B cell (primary cell): ENCODE measurements around the gene SNAP47.
A peak's percentile ranks its signal among the peaks of the same experiment; 100 is the strongest.

Experiments
- EZH2 ChIP-seq: IDR thresholded peaks from 2 replicates; pipeline ENCODE4 v1.6.1; 2012; ENCODE audit warnings: borderline replicate concordance, low read depth, mild to moderate bottlenecking, moderate library complexity, low read length; ENCODE audit not compliant: insufficient read depth, poor library complexity, severe bottlenecking
- TF ChIP-seq, protein P1 (sequence below): fragments of 200-600 bp; IDR thresholded peaks from one replicate; pipeline ENCODE4 v1.8.0; 2022; ENCODE audit warnings: antibody characterized with exemption, mild to moderate bottlenecking

DNA sequence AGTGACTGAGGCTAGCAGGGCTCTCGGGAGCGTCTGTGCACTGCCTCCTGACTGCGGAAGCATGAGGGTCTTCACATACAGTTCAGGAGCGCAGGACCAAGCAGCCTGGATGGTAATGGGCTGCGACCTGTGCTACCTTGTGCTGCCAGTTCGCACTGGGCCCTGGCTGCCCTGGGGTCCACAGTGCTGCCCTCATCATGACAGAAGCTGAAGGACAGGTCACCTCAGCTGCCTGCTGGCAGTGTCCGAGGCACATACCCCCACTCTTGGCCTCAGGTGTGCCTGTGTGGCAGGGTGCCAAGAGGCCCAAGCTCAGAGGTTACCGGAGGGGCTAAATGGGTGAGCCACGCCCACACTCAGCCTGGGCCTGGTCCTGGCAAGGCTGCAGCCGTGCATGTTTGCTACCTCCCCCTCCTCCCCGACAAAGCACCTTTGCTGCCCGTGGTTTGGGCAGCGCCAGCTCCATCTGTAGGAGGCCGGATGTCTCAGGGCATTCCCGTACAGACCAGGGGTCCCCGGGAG, 4.5 kb upstream of the SNAP47 start:
- TF ChIP-seq, protein P1, sequence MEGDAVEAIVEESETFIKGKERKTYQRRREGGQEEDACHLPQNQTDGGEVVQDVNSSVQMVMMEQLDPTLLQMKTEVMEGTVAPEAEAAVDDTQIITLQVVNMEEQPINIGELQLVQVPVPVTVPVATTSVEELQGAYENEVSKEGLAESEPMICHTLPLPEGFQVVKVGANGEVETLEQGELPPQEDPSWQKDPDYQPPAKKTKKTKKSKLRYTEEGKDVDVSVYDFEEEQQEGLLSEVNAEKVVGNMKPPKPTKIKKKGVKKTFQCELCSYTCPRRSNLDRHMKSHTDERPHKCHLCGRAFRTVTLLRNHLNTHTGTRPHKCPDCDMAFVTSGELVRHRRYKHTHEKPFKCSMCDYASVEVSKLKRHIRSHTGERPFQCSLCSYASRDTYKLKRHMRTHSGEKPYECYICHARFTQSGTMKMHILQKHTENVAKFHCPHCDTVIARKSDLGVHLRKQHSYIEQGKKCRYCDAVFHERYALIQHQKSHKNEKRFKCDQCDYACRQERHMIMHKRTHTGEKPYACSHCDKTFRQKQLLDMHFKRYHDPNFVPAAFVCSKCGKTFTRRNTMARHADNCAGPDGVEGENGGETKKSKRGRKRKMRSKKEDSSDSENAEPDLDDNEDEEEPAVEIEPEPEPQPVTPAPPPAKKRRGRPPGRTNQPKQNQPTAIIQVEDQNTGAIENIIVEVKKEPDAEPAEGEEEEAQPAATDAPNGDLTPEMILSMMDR: peak; percentile 27
- no peak for TF ChIP-seq EZH2
